Central memory CD8-positive, alpha-beta T cell (primary cell): Measurements from ENCODE around the gene WLS.

Source experiments
- ATAC-seq: fragments of 150-1000 bp; cut with Tn5 transposase; replicated peaks from 2 replicates; pipeline ENCODE4 v1.10.0; 2022; ENCODE audit warnings: mild to moderate bottlenecking, moderate FRiP score, moderate number of reproducible peaks; ENCODE audit not compliant: poor library complexity, severe bottlenecking; ENCODE audit errors: extremely low read depth
- DNase-seq, 2 donors: peaks; one replicate each; pipeline ENCODE4 v3.0.0; 2021; ENCODE audit warnings: low spot score in 2 of 2
- H3K27ac Mint-ChIP-seq: one replicate; pipeline ENCODE4 v1.8.0; 2022; ENCODE audit warnings: low read depth, mild to moderate bottlenecking, moderate library complexity, mixed read lengths
- H3K27me3 Mint-ChIP-seq: one replicate; pipeline ENCODE4 v1.8.0; 2022; ENCODE audit warnings: mixed read lengths
- H3K36me3 Mint-ChIP-seq: one replicate; pipeline ENCODE4 v1.8.0; 2022; ENCODE audit warnings: mild to moderate bottlenecking, moderate library complexity, mixed read lengths; ENCODE audit not compliant: insufficient read depth
- H3K4me1 Mint-ChIP-seq: one replicate; pipeline ENCODE4 v1.8.0; 2022; ENCODE audit warnings: mixed read lengths
- H3K4me3 Mint-ChIP-seq: one replicate; pipeline ENCODE4 v1.8.0; 2022; ENCODE audit warnings: mild to moderate bottlenecking, moderate library complexity, mixed read lengths
- H3K9me3 Mint-ChIP-seq: one replicate; pipeline ENCODE4 v1.8.0; 2022; ENCODE audit warnings: mixed read lengths

WLS gene

DNA sequence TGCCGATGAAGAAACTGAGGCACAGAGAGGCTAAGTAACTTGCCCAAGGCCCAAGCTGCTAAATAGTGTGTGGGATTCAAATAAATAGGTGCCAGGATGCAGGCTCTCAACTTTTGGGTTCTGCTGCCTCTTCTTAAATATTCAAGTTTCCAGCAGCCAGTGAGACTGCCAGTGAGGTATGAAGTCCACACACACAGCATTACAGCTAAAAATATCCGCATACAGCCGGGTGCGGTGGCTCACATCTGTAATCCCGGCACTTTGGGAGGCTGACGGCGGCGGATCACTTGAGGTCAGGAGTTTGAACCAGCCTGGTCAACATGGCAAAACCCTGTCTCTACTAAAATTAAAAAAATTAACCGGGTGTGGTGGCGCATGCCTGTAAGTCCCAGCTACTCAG lies 103.5 kb downstream of the WLS start:
- Mint-ChIP-seq H3K27ac (no peak overlapping the region), H3K4me3 (no peak overlapping the region), H3K4me1 (no peaks in the 10 kb centered on the region), H3K9me3 (no peaks in the 10 kb centered on the region), H3K36me3 (no peaks in the 10 kb centered on the region), H3K27me3 (no peaks in the 10 kb centered on the region)
- no peak for DNase-seq
- ATAC-seq, result no peak

DNA sequence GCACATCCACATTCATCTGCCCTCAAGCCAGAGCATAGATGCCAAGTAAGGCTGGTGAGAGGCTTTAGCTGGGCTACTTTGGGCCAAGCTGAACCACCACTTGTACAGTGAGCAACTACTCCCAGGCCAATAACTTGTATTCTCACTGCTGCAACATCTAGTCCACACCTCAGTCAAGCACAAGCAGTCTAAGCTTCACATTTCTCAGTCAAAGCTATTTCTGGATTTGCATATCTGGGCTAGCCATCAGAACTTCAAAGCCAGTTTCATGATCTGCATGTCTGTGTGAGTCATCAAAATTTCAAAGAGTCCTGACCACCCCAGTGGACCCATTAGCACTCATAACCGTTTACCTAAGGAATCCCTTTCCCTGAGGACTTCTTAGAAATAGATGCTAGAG lies 104.2 kb downstream of the WLS start:
- no peak overlapping the region for H3K4me3 Mint-ChIP-seq
- no peaks in the 10 kb centered on the region for H3K9me3 Mint-ChIP-seq
- DNase-seq (no peak), ATAC-seq (no peak)
- H3K4me1 Mint-ChIP-seq, result no peaks in the 10 kb centered on the region
- no peaks in the 10 kb centered on the region for H3K27me3 Mint-ChIP-seq
- no peak overlapping the region for H3K27ac Mint-ChIP-seq
- H3K36me3 Mint-ChIP-seq, result no peaks in the 10 kb centered on the region

DNA sequence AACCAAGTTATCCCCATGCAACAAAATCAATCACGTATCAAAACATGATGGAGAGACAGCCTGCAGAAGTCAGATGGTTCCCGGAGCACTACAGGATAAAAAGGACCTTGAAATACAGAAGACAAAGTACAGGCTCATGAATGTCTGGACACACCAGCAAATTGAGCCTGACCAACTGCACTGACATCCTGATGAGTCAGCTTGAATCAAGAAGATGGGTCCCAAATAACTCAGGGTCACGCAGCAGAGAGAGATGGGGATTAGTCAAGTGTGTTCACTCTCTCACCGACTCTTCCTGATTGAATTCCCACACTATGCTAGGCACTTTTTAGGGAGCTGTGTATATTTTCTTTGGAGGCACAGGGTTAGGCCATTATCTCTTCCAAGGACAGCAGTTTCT lies 110.8 kb downstream of the WLS start:
- ATAC-seq, result no peak

DNA sequence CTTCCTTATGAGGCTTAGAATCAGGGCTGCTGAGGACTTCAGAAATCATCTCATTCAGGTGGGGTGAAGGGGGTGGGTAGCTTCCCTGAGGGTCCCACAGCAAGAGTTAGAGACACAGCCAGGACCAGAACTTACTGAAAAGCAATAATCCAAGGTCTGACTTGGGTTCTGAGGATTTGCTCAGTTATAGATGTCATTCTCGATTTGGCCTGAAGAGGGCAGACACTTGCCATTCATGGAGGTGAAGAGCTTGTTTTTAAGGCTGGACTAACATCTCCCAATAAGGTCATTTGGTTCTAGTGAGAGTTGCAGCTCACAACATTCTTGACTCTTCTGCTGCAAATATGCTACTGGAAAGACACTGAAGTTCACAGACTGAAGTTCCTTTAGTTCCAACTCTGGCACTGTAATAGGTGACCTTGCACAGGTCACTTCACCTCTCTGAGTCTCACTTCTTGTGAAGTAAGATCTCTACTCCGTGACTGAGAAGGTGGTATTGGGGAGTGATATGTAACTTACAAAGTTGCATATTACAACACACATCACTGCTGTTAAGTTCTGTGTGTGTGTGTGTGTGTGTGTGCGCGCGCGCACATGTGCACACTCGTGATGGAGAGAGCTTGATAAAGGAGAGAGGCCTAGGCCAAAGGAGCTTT lies 112.1 kb downstream of the WLS start:
- H3K27me3 Mint-ChIP-seq, result no peaks in the 10 kb centered on the region
- ATAC-seq (no peak), DNase-seq (no peak)
- peaks cover 8% of the 10 kb centered on the region for H3K4me1 Mint-ChIP-seq
- H3K27ac Mint-ChIP-seq, result no peak overlapping the region
- H3K9me3 Mint-ChIP-seq, result no peaks in the 10 kb centered on the region
- no peaks in the 10 kb centered on the region for H3K36me3 Mint-ChIP-seq
- H3K4me3 Mint-ChIP-seq, result no peak overlapping the region

More for the DNA sequence above, 110.8 kb downstream of the WLS start:
- Mint-ChIP-seq H3K27ac (no peak overlapping the region), H3K27me3 (no peaks in the 10 kb centered on the region), H3K4me3 (no peak overlapping the region), H3K4me1 (peaks cover 7% of the 10 kb centered on the region), H3K9me3 (no peaks in the 10 kb centered on the region), H3K36me3 (no peaks in the 10 kb centered on the region)
- DNase-seq, result no peak

DNA sequence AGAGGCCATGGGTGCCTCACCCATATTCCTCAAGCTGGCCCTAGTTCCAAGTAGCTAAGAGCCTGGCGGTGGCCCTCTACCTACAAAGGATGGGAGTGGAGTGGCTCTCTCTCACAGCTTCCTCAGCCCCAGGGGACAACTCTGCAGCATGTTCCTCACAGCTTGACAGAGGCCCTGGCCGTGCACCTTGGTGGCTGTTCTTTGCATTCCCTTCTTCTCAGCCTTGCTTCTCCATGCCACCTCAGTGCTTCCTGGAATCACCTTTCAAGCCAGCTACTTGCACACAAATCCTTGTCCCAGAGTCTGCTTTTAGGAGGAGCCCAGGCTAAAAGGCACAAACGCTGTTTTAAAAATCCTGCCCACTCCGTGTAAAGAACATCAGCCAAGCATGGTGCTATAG lies 112.9 kb downstream of the WLS start:
- DNase-seq (no peak), ATAC-seq (no peak)

DNA sequence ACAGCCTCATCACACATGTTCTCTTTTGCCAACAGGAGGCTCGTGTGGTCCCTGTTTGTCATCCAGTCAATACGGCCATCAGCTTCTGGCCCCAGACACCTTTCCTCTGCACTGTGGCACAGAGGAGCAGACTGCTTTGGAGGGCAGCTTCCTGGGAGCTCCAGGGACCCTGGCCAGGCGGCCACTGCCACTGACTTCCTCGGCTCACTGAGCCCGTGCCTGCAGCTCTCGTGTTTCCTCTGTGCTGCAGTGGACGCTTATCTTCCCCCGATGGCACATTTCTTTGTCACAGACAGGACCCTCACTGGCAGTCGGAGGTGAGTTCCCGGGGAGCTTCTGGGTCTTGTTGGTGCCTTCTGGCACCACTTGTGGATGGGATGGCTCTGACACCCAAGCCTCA lies 114.9 kb downstream of the WLS start:
- Mint-ChIP-seq H3K27me3 (no peaks in the 10 kb centered on the region), H3K27ac (no peak overlapping the region)

More for the DNA sequence above, 112.9 kb downstream of the WLS start:
- no peaks in the 10 kb centered on the region for H3K36me3 Mint-ChIP-seq
- peaks cover 8% of the 10 kb centered on the region for H3K4me1 Mint-ChIP-seq
- no peak overlapping the region for H3K27ac Mint-ChIP-seq
- no peaks in the 10 kb centered on the region for H3K27me3 Mint-ChIP-seq
- H3K4me3 Mint-ChIP-seq, result no peak overlapping the region
- no peaks in the 10 kb centered on the region for H3K9me3 Mint-ChIP-seq

DNA sequence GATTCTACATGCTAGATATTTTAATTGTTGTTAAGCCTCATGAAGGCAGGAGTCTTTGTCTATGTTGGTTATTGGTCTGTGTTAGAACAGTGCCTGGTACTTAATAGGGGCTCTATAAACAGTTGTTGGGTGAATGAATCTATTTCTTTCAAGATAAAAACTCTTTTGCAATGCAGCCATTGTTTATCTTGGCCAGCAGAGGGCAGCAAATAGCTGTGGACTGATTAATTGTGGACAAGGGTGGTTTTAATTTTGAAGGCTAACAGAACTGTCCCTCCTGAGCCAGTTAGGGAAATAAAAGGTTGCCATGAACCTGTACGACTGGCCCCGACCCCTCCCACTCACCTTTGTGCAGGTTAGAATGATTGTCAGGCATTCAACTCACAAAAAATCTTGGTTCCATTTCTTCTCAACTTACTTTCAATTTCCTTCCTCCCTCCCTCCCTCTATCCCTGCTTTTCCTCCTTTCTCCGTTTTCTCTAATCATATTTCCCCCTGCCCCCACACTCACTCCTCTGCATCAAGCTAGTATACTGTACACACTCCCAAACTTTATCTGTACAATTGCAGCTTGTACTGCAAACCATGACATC lies 115.6 kb downstream of the WLS start:
- no peak overlapping the region for H3K27ac Mint-ChIP-seq
- H3K4me3 Mint-ChIP-seq, result peak overlapping the region; percentile 1
- peaks cover 8% of the 10 kb centered on the region for H3K4me1 Mint-ChIP-seq
- DNase-seq (no peak), ATAC-seq (no peak)
- H3K27me3 Mint-ChIP-seq, result no peaks in the 10 kb centered on the region
- no peaks in the 10 kb centered on the region for H3K36me3 Mint-ChIP-seq
- H3K9me3 Mint-ChIP-seq, result no peaks in the 10 kb centered on the region

More for the DNA sequence above, 114.9 kb downstream of the WLS start:
- H3K4me3 Mint-ChIP-seq, result no peak overlapping the region
- no peak for ATAC-seq
- H3K9me3 Mint-ChIP-seq, result no peaks in the 10 kb centered on the region
- no peak for DNase-seq
- peaks cover 8% of the 10 kb centered on the region for H3K4me1 Mint-ChIP-seq
- H3K36me3 Mint-ChIP-seq, result no peaks in the 10 kb centered on the region

DNA sequence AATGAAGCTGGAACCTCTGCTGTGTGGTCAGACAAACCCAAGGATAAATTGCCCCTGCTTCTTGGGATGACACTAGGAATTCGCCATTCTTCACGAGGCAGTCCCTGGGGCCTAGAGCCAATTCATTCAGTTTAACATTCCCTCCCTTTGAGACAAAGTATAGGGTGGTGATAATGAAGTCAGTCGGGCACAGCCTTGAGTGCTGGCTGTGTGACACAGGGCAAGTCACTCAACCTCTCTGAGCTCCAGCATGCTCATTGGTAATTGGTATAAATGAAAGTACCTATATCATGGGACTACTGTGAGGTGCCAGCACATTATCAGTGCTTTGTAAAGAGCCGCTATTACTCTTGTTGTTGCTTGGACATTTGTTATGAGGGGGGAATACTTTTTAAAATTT lies 117.0 kb downstream of the WLS start:
- ATAC-seq (no peak), DNase-seq (no peak)
- no peaks in the 10 kb centered on the region for H3K36me3 Mint-ChIP-seq
- no peak overlapping the region for H3K27ac Mint-ChIP-seq
- H3K27me3 Mint-ChIP-seq, result no peaks in the 10 kb centered on the region
- peaks cover 8% of the 10 kb centered on the region for H3K4me1 Mint-ChIP-seq
- no peaks in the 10 kb centered on the region for H3K9me3 Mint-ChIP-seq
- H3K4me3 Mint-ChIP-seq, result no peak overlapping the region

DNA sequence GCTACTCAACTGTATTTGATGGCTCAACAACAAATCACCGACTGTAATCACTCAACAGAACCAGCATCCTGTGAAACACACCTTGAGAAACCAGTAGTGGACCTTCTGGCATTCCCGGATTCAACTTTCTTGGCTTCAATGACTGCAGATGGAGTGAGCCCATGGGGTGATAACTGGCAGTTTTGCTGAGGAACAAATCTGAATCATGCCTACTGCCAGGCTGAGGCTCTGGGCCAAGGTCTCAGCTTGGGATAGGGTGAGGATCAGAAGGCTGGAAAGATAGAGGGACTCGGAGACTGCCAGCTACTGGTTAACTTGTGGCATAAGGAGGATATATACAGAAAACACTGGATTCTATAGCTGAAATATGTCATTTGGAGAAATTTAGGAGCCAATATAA lies 118.4 kb downstream of the WLS start:
- Mint-ChIP-seq H3K27me3 (no peaks in the 10 kb centered on the region), H3K9me3 (no peaks in the 10 kb centered on the region), H3K4me3 (no peak overlapping the region), H3K27ac (no peak overlapping the region), H3K4me1 (peaks cover 8% of the 10 kb centered on the region), H3K36me3 (no peaks in the 10 kb centered on the region)
- ATAC-seq (no peak), DNase-seq (no peak)

DNA sequence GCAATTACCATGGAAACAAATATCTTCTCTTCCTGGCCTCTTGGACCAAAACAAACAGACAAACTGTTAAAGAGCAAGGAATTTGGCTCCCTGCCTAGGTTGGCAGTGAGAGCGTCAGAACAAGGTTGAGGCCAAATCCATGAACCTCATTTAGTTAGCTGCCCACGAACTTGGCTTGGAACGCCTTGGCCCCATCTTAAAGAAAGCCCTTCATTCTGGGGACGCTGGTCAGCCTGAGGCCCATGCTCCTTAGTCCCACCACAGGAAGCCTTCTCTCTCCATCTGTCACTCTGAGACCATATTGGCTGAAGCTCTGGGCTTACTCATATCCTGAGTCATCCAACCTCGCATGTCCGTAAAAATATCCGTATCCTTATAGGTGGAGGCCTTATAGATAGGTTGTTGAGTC lies 119.5 kb downstream of the WLS start:
- Mint-ChIP-seq H3K4me3 (no peak overlapping the region), H3K9me3 (no peaks in the 10 kb centered on the region), H3K27me3 (no peaks in the 10 kb centered on the region), H3K4me1 (peaks cover 8% of the 10 kb centered on the region), H3K27ac (no peak overlapping the region), H3K36me3 (no peaks in the 10 kb centered on the region)
- ATAC-seq (no peak), DNase-seq (no peak)

DNA sequence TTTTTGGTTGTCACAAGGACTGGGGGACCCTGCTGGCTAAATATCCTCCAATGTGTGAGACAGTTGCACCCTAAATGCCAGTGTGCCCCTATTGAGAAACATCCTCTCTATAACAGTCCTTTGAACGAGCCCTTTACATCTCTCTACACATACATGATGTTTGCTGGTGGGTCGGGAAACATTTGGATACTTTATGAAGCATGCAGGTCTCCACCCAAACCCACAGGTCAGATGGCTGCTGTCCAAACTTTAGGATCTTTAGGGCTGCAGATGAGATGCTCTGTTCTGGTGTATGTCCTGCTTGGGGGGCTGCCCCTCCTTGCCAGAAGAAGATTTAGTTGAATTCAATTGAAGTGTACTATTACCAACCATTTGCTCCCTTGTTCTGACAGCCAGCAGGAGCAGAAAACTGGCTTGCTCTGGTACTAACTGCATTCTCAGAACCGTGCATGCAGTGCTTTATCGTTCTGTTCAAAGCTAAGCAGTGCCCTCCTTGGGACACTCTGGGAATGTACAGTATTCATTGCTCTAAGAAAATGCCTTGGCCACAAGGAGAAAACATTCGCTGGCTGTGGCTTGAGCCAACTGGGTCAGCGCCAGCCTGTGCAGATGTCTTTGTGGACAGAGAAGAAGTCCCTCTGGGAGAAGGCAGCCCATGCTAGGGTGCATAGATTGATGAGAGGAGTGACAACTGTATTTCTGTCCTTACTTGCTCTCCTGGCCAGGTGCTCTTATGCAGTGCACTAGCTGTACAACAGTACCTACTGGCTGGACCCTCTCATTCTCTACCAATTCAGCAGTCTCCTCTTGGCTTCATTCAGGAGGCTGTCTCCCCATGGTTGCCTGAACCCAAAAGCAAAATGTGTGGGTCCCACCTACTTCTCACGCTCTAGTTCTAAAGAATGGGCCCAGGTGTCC lies 120.5 kb downstream of the WLS start:
- H3K36me3 Mint-ChIP-seq, result no peaks in the 10 kb centered on the region
- ATAC-seq (no peak), DNase-seq (no peak)
- no peaks in the 10 kb centered on the region for H3K9me3 Mint-ChIP-seq
- H3K27ac Mint-ChIP-seq, result no peak overlapping the region
- H3K27me3 Mint-ChIP-seq, result no peaks in the 10 kb centered on the region
- peaks cover 4% of the 10 kb centered on the region for H3K4me1 Mint-ChIP-seq
- no peak overlapping the region for H3K4me3 Mint-ChIP-seq

DNA sequence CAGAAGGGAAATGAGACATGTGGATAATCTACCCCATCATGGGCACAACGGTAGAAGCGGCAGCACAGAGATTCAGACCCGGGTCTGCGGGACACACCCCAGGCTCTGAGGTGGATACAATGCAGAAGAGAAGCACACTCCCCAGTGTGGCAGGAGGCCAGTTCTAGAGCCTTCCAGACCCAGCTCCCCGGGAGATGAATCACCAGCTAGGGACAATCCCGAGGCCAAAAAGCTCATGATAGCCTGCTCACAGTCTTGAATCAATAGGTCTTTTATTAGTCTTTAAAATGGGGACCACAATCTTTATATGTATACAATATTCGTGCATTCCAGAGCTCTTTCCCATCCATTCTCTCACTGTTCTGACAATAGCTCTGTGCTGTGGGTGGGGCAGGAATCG lies 124.6 kb downstream of the WLS start:
- H3K4me1 Mint-ChIP-seq, result no peaks in the 10 kb centered on the region
- no peaks in the 10 kb centered on the region for H3K9me3 Mint-ChIP-seq
- no peak for ATAC-seq
- no peak for DNase-seq
- H3K36me3 Mint-ChIP-seq, result no peaks in the 10 kb centered on the region
- peaks cover 27% of the 10 kb centered on the region for H3K27me3 Mint-ChIP-seq
- H3K4me3 Mint-ChIP-seq, result no peak overlapping the region
- H3K27ac Mint-ChIP-seq, result no peak overlapping the region
